ENCODE data around the gene ADO.
"Not testable (repeated sequence)": the region's sequence is repeated elsewhere in the genome, so short reads cannot be mapped to it uniquely, and the experiment has no call there.

DNA sequence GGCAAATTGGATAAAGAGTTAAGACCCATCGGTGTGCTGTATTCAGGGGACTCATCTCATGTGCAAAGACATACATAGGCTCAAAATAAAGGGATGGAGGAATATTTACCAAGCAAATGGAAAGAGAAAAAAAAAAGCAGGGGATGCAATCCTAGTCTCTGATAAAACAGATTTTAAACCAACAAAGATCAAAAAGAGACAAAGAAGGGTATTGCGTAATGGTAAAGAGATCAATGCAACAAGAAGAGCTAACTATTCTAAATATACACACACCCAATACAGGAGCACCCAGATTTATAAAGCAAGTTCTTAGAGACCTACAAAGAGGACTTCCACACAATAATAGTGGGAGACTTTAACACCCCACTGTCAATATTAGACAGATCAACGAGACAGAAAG lies 20.0 kb upstream of the ADO start:
- TF ChIP-seq, protein P1, sequence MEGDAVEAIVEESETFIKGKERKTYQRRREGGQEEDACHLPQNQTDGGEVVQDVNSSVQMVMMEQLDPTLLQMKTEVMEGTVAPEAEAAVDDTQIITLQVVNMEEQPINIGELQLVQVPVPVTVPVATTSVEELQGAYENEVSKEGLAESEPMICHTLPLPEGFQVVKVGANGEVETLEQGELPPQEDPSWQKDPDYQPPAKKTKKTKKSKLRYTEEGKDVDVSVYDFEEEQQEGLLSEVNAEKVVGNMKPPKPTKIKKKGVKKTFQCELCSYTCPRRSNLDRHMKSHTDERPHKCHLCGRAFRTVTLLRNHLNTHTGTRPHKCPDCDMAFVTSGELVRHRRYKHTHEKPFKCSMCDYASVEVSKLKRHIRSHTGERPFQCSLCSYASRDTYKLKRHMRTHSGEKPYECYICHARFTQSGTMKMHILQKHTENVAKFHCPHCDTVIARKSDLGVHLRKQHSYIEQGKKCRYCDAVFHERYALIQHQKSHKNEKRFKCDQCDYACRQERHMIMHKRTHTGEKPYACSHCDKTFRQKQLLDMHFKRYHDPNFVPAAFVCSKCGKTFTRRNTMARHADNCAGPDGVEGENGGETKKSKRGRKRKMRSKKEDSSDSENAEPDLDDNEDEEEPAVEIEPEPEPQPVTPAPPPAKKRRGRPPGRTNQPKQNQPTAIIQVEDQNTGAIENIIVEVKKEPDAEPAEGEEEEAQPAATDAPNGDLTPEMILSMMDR (IDR thresholded peaks at IDR 0.05; ENCODE audit: insufficient read depth, low read length, poor library complexity, severe bottlenecking), result not testable (repeated sequence)
- TF ChIP-seq EZH2phosphoT487 (conservative IDR thresholded peaks at IDR 0.05; ENCODE audit: low read length), result not testable (repeated sequence)
